Activated effector memory CD4-positive, alpha-beta T cell treated with Interleukin-2 at 50 U/mL for 16 hours (primary cell): Measurements from ENCODE around the gene TLCD2.
"Not testable (repeated sequence)": the region's sequence is repeated elsewhere in the genome, so short reads cannot be mapped to it uniquely, and the experiment has no call there.

Source experiments
- DNase-seq: peaks from one replicate; pipeline ENCODE4 v3.0.0-alpha.2; 2020

TLCD2 gene, protein sequence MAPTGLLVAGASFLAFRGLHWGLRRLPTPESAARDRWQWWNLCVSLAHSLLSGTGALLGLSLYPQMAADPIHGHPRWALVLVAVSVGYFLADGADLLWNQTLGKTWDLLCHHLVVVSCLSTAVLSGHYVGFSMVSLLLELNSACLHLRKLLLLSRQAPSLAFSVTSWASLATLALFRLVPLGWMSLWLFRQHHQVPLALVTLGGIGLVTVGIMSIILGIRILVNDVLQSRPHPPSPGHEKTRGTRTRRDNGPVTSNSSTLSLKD

DNA sequence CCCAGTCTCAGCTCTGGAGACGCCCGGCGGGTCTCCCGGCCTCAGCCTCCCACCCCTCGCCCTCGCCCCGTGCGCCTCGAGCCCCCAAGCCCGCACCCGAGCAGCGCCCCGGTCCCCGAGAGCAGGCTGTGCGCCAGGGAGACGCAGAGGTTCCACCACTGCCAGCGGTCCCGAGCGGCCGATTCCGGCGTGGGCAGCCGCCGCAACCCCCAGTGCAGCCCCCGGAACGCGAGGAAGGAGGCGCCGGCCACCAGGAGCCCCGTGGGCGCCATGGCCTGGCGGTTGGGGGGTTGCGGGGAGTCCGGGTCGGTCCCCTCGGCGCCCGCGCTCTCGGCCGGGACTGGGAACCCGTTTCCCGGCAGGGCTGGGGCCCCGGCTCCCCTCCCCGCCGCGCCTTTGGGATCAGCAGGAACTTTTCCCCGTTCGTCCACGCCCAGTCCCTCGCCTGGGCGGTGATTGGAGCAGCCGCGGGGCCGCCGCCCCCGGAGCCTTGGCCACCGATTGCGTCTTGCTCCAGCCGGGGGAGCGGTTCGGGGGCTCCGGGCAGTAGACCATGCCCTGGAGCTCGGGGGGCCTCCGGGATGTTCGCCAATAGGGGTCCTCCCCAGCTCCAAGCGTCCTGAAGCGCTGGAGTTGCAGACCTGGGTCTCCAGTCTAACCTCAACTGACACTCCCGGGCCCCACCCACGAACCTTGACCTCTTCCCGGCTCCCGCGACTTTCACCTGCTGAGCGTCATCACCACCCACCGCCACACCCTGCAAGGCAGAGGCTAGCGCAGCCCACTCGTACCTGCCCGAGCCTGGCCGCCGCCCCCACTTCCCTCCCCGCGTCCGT lies at the start of gene TLCD2:
TLCD2 (minus strand) TSS at position 407 of the 836 bp plus-strand sequence; CDS start at position 272, 135 bp downstream.
- no peak for DNase-seq

DNA sequence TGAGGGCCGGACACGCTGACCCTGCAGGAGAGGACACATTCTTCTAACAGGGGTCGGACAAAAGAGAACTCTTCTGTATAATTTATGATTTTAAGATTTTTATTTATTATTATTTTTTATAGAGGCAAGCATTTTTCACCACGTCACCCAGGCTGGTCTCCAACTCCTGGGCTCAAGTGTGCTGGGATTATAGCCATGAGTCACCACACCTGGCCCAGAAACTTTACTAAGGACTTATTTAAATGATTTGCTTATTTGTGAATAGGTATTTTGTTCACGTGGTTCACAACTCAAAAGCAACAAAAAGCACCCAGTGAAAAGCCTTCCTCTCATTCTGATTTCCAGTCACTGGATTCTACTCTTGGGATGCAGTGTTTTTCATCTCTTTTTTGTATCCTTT lies 49.4 kb upstream of the TLCD2 start:
- no peak for DNase-seq

DNA sequence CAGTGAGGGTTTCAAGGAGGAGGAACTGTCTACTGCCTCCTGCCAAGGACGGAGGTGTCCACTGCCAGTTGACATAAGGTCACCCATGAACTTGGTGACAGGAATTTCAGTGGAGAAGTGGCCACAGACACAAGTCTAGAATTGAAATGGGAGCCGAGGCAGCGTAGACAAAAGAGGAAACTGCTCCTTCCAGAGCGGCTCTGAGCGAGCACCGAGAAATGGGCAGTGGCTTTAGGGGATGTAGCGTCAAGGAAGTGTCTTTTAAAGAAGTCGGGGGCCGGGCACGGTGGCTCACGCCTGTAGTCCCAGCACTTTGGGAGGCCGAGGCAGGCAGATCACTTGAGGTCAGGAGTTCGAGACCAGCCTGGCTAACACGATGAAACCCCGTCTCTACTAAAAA lies 48.6 kb upstream of the TLCD2 start:
- no peak for DNase-seq

DNA sequence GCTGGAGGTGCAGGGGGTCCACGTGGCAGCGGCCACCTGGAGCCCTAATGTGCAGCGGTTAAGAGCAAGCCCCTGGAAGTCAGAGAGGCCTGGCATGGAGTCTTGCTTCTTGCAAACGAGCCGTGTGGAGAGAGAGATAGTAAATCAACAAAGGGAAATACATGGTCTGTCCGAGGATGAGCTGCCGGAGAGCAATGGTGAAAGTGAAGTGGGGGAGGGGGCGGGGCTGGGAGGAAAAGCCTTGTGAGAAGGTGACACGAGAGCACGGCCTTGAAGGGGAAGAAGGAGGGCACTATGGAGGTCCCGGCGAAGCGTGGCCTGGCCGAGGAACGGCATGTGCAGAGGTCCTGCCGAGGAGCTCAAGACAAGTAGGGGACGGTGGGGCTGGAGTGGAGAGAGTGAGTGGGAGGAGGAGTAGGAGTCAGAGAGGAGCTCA lies 45.7 kb upstream of the TLCD2 start:
- DNase-seq, result no peak

DNA sequence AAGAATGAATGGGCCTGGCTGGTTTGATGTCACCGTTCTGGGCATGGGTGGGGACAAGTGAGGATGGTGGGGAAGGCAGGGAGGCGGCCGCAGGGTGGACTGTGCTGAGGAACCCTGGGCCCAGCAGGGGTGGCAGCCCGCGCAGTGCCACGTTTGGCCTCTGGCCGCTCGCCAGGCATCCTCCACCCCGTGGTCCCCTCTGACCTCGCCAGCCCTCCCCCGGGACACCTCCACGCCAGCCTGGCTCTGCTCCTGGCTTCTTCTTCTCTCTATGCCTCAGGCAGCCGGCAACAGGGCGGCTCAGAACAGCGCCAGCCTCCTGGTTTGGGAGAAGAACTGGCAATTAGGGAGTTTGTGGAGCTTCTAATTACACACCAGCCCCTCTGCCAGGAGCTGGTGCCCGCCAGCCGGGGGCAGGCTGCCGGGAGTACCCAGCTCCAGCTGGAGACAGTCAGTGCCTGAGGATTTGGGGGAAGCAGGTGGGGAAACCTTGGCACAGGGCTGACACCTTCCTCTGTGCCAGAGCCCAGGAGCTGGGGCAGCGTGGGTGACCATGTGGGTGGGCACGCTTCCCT lies 45.2 kb upstream of the TLCD2 start:
- DNase-seq, result no peak

DNA sequence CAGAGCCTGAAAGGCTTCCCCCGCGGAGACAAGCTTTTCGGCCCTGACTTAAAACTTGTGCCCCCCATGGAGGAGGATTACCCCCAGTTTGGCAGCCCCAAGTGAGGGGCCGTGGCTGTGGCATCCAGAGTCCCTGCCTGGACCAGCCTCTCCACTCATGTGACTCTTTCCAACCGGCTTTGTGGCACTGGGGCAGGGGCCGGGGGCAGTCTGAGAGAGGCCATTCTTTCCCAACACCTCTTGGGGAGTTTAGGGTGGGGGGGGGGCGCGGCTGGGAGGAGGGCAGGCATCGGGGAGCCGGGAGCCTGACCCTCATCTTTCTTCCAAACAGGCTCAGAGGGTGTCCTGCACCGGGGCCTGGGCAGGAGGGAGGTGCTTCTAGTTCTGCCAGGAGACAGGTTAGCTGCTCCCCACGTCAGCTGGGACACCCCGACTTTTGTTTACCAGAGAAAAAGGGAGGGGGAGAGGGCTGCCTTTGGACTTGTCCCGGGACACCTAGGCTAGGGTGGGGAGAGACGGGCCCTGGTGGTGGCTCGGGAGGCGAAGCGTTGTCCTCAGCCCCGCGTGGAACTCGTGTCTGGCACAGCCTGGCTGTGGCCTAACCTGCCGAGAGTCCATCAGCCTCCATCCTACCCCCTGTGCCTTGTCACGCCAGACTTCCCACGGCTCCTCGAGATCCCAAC lies 44.4 kb upstream of the TLCD2 start:
- DNase-seq, result no peak

DNA sequence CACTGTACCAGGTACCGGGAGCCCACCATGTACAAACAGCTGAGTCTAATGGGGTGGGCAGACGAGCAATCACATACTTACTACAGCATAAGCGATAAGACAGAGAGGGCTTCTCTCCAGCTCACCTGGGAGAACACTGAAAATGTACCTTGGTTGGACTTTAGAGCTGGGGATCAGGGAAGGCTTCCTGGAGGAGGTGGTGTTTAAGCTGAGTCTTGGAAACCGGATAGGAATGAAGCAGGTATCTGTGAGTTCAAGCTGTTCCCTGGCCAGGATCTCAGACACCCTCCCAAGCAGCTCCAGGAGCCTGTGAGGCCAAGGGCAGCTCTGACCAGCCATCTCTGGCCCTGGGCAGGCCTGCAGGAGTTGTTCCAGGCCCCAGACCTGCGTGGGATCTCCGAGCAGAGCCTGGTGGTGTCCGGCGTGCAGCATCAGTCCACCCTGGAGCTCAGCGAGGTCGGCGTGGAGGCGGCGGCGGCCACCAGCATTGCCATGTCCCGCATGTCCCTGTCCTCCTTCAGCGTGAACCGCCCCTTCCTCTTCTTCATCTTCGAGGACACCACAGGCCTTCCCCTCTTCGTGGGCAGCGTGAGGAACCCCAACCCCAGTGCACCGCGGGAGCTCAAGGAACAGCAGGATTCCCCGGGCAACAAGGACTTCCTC lies 43.7 kb upstream of the TLCD2 start:
- DNase-seq, result no peak

DNA sequence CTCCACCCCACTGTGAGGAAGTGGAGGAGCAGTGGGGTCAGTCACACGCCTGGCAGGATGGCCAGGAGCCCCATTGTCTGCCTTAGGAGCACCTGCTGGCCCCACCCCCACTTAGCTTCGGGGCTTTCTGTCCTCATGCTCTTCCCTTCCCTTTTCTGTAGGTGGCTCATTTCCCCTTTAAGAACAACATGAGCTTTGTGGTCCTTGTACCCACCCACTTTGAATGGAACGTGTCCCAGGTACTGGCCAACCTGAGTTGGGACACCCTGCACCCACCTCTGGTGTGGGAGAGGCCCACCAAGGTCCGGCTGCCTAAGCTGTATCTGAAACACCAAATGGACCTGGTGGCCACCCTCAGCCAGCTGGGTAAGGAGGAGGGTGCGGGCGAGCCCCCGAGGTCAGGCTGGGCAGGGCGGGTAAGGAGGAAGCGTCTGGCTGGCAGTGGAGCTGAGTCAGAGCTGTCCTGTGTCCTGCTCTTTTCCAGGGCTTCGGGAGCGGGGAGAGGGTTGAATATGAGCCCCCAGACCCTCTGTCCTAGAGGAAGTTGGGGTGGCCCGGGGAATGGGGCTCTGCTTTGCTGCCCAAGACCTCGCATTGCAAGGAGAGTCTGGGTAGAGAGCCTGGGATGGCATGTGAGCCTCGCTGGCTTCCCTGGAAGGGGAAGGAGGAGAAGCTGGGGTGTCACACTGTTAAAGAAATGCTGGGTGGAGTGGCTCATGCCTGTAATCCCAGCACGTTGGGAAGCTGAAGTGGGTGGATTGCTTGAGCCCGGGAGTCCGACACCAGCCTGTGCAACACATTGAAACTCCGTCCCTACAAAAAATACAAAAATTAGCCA lies 42.5 kb upstream of the TLCD2 start:
- no peak for DNase-seq

DNA sequence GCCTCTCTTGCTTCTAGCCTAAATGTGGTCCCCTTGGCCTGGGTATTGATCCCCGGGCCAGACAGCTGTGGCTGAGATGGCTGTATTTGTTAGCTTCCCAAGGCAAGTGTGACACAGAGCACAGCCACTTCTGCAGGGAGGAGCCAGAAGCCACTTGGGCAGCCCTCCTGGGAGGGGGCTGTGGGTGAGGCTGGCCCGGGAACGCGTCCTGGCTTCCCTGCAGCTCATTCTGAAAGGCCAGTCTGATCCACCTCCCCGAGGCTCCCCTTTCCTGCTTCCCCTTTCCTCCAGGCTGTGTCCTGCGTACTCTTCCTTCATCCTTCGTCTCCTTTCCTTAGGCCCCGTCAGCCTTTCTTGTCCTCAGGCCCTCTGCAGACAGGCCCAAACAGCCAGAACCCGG lies 40.5 kb upstream of the TLCD2 start:
- DNase-seq, result no peak

DNA sequence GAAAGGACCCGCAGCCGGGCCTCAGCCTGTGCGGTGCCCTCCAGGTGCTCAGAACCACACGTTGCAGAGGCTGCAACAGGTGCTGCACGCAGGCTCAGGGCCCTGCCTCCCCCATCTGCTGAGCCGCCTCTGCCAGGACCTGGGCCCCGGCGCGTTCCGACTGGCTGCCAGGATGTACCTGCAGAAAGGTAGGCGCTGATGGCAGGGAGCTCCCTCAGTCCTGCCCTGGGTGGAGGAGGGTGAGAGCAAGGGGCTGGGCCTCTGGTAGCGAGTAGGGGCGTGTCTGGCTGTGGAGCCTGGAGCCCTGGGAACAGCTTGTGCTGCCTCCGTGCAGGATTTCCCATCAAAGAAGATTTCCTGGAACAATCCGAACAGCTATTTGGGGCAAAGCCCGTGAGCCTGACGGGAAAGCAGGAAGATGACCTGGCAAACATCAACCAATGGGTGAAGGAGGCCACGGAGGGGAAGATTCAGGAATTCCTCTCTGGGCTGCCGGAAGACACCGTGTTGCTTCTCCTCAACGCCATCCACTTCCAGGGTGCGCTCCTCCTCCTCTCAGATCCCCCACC lies 36.9 kb upstream of the TLCD2 start:
- DNase-seq, result no peak

DNA sequence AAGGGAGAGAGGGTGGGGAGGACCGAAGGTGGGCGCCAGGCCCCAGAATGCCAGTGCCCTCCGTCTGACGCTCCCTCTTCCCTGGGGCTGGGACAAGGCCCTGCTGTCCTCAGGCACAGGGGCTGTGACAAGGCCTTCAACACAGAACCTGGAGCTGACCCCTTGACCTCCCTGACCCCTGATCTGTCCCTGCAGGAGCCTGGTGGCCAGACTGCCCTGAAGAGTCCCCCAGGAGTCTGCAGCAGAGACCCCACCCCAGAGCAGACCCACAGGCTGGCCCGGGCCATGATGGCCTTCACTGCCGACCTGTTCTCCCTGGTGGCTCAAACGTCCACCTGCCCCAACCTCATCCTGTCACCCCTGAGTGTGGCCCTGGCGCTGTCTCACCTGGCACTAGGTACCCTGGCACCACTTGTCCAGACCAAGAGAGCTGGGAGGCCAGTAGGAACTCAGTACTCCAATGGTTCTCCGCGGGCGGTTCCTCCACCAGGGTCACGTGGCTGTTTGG lies 35.4 kb upstream of the TLCD2 start:
- DNase-seq, result no peak

DNA sequence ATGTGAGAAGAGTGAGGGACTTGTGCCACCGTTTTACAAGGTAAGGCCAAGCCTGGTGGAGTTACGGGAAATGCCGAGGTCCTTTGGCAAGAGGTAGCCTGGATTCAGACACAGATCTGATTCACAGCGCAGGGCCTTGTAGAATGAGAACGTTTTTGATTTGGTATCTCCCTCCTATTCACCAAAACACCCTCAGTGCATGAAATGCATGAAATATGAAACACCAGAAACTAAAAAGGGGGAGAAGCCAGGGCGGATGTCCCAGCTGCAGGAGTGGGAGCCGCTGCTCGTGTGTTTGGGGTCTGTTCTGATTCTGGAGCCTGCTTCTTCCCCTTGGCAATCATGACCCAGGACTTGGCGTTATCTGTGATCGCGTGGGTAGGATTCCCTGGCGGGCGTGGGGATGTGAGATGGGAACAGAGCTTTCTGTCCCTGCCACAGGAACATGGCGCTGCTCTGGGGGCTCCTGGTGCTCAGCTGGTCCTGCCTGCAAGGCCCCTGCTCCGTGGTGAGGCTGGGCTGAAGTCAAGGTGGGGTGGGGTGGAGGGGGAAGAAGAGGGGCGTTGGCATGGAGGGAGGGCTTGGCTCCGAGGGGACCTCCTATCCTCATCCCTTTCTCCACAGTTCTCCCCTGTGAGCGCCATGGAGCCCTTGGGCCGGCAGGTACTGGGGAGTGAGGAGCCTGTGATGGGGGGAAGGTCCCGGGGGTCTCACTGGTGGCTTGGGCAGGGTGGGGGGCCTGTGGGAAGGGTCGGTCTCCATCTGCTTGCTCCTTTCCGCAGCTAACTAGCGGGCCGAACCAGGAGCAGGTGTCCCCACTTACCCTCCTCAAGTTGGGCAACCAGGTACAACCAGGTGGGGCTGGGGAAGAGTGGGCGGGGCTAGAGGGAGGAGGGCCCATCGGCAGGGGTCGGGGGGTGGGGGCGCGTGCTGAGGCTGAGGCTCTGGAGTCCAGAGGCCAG lies 34.7 kb upstream of the TLCD2 start:
- DNase-seq, result no peak

DNA sequence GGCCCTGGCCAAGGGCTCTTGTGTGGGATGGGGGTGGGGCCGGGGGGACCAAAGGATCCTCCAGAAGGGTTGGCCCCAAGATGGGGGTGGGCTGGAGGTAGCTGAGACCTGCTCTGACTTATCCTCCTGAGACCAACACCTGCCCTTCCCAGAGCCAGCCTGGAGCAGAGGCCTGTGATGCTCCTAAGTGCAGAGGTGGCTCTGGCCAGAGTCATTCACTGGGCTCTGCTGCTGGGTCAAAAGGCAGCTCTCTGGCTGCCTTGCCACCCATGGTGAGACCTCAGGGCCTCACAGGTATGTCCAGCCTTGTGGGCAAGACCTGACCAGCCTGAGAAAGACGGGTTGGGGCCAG lies 32.9 kb upstream of the TLCD2 start:
- no peak for DNase-seq

DNA sequence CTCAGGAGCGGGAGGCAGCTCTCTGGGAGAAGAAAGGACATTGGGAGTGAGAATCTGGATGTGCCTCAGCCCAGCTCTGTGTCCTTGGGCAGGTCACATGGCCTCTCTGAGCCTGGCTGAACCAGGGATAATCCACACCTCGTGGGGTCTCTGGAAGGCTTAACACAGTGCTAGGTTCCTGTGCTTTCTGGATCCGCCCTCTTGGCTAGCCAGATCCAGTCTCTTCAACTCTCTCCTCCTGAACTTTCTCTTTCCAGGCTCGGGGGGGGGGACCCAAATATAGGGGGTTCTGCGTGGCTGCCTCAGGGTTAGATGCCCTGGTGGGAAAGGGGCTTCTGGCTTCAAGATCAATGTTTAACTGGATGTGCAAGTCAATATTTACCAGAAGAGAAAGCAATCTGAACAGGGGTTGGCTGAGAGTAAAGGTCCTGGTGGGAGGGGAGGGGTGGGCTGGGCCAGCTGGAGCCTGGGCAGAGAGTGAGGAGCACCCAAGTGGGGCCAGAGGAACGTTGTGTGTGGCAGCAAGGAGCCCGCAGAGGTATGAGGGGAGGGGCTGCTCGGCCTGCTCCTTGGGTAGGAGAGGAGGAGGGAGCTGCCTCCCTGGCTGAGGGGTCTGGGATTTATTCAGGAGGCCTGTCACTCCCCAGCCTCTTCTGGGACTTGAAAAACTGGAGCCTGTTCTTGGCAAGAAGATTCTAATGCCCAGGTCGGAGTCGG lies 32.4 kb upstream of the TLCD2 start, which contains the start of gene SERPINF2:
SERPINF2 (plus strand) TSS at position 501 of the 717 bp plus-strand sequence. CDS start 2,125 bp downstream, outside the sequence.
- DNase-seq, result no peak

DNA sequence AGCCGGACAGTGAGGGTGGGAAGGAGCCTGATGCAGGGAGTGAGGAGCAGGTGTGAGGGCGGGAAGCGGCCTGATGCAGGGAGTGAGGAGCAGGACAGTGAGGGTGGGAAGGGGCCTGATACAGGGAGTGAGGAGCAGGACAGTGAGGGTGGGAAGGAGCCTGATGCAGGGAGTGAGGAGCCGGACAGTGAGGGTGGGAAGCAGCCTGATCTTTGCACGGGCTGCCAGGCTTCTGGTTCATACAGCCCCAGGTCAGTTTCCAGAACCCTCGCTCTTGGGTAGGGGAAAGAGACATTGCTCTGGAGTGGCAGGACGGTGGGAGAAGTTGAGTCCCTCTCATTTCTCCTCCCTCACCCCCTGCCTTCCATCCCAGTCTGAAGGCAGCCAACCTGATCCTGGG lies 31.7 kb upstream of the TLCD2 start:
- DNase-seq, result not testable (repeated sequence)

DNA sequence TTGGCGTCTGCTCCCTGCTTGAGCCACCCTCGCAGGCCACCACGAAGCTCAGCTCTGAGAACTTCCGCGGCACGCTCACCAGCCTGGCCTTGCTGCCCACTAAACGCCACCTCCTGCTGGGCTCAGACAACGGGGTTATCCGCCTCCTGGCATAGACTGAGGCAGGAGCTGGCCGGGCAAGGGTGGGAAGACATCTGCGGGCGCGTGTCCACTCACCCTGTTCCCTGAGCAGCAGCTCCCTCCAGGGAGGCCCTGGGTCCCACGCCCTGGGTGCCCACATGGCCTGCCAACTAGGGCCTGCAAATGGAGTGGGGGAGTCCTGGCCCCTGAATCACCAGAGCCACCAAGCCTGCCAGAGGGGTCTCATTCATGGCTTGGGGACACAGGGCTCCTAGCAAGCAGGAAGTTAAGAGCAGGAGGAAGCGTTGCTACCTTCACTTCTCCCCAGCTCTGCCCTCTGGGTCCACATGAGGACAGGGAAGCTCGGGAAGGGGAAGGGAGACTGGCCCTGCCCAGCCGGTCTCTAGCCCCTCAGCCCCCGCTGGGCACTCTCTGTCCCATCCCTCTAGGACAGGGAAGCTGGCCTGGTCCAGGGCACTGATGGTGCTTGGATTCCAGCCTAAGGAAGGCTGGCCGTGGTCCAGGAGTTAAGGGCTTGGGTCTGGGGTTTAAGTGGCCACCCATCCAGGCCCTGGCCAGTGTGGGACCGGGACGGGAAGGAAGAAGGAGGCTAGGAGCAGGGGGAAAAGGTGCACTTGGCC lies 27.5 kb upstream of the TLCD2 start:
- DNase-seq, result no peak

DNA sequence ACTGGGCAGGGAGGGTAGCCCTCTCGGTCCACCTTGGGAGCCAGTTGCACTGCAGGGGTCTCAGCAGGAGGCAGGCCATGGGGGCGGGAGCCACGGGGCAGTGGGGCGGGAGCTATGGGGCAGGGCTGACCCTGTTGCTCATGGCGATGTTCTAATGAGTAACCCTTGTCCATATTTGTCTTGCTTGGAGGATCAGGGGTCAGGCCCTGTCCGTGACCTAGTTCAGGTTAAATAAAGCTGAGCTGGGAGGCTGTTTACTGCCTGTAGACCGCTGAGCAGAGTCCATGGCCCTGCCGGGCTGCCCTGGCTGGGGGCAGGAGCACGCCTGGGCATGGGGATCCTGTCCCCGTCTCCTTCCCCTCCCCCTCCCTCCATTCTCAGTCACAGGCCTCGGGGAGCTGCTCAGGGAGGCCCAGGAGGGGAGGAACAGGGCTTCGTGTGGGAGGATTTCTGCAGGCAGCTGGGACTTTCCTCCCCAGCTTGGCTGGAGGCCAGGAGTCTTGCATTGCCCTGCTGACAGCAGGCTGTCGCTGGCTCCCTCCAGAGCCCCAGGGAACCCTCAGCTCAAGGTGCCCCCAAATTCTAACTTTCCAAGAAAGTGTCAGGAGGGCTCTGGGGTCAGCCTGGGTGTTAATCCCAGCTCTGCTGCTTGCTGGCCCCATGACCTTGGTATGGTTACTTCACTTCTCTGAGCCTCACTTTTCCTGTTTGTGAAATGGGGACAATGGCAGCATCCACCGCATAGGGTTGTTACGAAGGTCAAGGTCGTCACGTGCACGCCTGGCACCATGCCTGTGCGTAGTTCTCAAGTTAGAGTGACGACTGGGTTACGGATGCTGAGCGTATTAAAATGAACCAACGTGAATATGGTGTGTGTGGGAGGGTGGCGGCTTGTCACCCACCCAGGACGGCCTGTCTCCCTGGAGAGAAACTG lies 26.4 kb upstream of the TLCD2 start:
- DNase-seq, result peak; percentile 15
